Naive B cell (primary cell): ENCODE data around the gene USP34. TPM values are rescaled to one million over a fixed set of nuclear protein-coding genes. Genes with fewer than 3 reads are reported as not detected.
"Not testable (repeated sequence)": the region's sequence is repeated elsewhere in the genome, so short reads cannot be mapped to it uniquely, and the experiment has no call there.

Experiments
- ATAC-seq, 2 donors: fragments of 150-1000 bp; cut with Tn5 transposase; 2 replicates each; pipeline ENCODE4 v1.10.0; 2021; ENCODE audit warnings: low read depth in 2 of 2, mild to moderate bottlenecking in 2 of 2, moderate library complexity in 2 of 2
- DNase-seq: peaks from one replicate; pipeline ENCODE4 v3.0.0; 2022
- H3K27ac Mint-ChIP-seq, 6 donors: one replicate each; pipeline ENCODE4 v1.8.0; 2020 to 2022; ENCODE audit warnings: mild to moderate bottlenecking in 6 of 6, mixed read lengths in 6 of 6, moderate library complexity in 5 of 6, inconsistent platforms in 2 of 6
- H3K27me3 Mint-ChIP-seq, 3 donors: one replicate each; pipeline ENCODE4 v1.8.0; 2021 to 2022; ENCODE audit warnings: mixed read lengths in 3 of 3, mild to moderate bottlenecking in 1 of 3
- H3K36me3 Mint-ChIP-seq, 2 donors: one replicate each; pipeline ENCODE4 v1.8.0; 2020 to 2022; ENCODE audit warnings: mixed read lengths in 2 of 2, inconsistent platforms in 1 of 2, mild to moderate bottlenecking in 1 of 2
- H3K4me1 Mint-ChIP-seq, 3 donors: one replicate each; pipeline ENCODE4 v1.8.0; 2020 to 2022; ENCODE audit warnings: mixed read lengths in 3 of 3, inconsistent platforms in 1 of 3, mild to moderate bottlenecking in 1 of 3, moderate library complexity in 1 of 3
- H3K4me3 Mint-ChIP-seq, 8 donors: one replicate each; pipeline ENCODE4 v1.8.0; 2020 to 2022; ENCODE audit warnings: mild to moderate bottlenecking in 8 of 8, mixed read lengths in 8 of 8, moderate library complexity in 8 of 8, inconsistent platforms in 2 of 8
- H3K9me3 Mint-ChIP-seq, 7 donors: one replicate each; pipeline ENCODE4 v1.8.0; 2020 to 2022; ENCODE audit warnings: mixed read lengths in 7 of 7, mild to moderate bottlenecking in 5 of 7, inconsistent platforms in 2 of 7, moderate library complexity in 1 of 7
- polyA plus RNA-seq, 6 donors: library from polyadenylated mRNA; unstranded; fragments of 300-500 nt; fragmentation: Illumina TruSeq; gene quantifications; one replicate each; pipeline ENCODE4 v1.2.3, GENCODE V29; 2021; ENCODE audit warnings: low read depth in 6 of 6

USP34 gene
- polyA plus RNA-seq, 6 donors from 2014 or later, result 16.1 to 26.9 (median 21.4) TPM

- no peak for DNase-seq
- peaks cover 14 to 18% of the 10 kb centered on the region in 2 donors for H3K36me3 Mint-ChIP-seq
- H3K27ac Mint-ChIP-seq, result no peak overlapping the region
- no peaks in the 10 kb centered on the region for H3K9me3 Mint-ChIP-seq
- no peak for ATAC-seq
- H3K4me3 Mint-ChIP-seq, result no peak overlapping the region
- no peaks in the 10 kb centered on the region for H3K4me1 Mint-ChIP-seq
- H3K27me3 Mint-ChIP-seq, result no peaks in the 10 kb centered on the region
Observed at GRCh38 chr2:61221819-61222218, 249.1 kb downstream of the USP34 start.

GRCh38 chr2:61220768-61221167 is 250.1 kb downstream of the USP34 start:
- DNase-seq (no peak), ATAC-seq (no peak)
- H3K36me3 Mint-ChIP-seq, result peaks cover 14 to 18% of the 10 kb centered on the region in 2 donors
- no peaks in the 10 kb centered on the region for H3K4me1 Mint-ChIP-seq
- H3K4me3 Mint-ChIP-seq, result no peak overlapping the region
- H3K27me3 Mint-ChIP-seq, result no peaks in the 10 kb centered on the region
- H3K27ac Mint-ChIP-seq, result no peak overlapping the region
- no peaks in the 10 kb centered on the region for H3K9me3 Mint-ChIP-seq

- DNase-seq (no peak), ATAC-seq (no peak)
- H3K9me3 Mint-ChIP-seq, result no peaks in the 10 kb centered on the region
- no peaks in the 10 kb centered on the region for H3K4me1 Mint-ChIP-seq
- H3K27ac Mint-ChIP-seq, result peak overlapping the region in 2 of 6 donors; percentile 23 to 71
- no peak overlapping the region for H3K4me3 Mint-ChIP-seq
- H3K36me3 Mint-ChIP-seq, result peaks cover 14 to 17% of the 10 kb centered on the region in 2 donors
- H3K27me3 Mint-ChIP-seq, result no peaks in the 10 kb centered on the region
Observed at GRCh38 chr2:61218817-61219170, 252.1 kb downstream of the USP34 start.

GRCh38 chr2:61218076-61218816 is 252.6 kb downstream of the USP34 start:
- ATAC-seq (no peak), DNase-seq (no peak)
- Mint-ChIP-seq H3K9me3 (no peaks in the 10 kb centered on the region), H3K4me3 (no peak overlapping the region), H3K4me1 (no peaks in the 10 kb centered on the region), H3K27me3 (no peaks in the 10 kb centered on the region), H3K36me3 (peaks cover 8 to 11% of the 10 kb centered on the region in 2 donors), H3K27ac (peak overlapping the region in 3 of 6 donors; percentile 23 to 93 (median 71))

- Mint-ChIP-seq H3K9me3 (no peaks in the 10 kb centered on the region), H3K4me1 (no peaks in the 10 kb centered on the region), H3K27me3 (no peaks in the 10 kb centered on the region), H3K36me3 (peaks cover 4 to 10% of the 10 kb centered on the region in 2 donors), H3K27ac (peak overlapping the region in 2 of 6 donors; percentile 32 to 60), H3K4me3 (no peak overlapping the region)
- DNase-seq, result no peak
- no peak for ATAC-seq
Observed at GRCh38 chr2:61214171-61214570, 256.7 kb downstream of the USP34 start.

- no peak for ATAC-seq
- DNase-seq, result no peak
- H3K9me3 Mint-ChIP-seq, result no peaks in the 10 kb centered on the region
- no peaks in the 10 kb centered on the region for H3K27me3 Mint-ChIP-seq
- no peaks in the 10 kb centered on the region for H3K4me1 Mint-ChIP-seq
- peaks cover 10 to 14% of the 10 kb centered on the region in 2 donors for H3K36me3 Mint-ChIP-seq
- H3K4me3 Mint-ChIP-seq, result no peak overlapping the region
- H3K27ac Mint-ChIP-seq, result peak overlapping the region in 1 of 6 donors; percentile 78
Observed at GRCh38 chr2:61210332-61210981, 260.4 kb downstream of the USP34 start.

GRCh38 chr2:61205132-61205531 is 265.8 kb downstream of the USP34 start:
- Mint-ChIP-seq H3K4me3 (no peak overlapping the region), H3K27ac (peak overlapping the region in 1 of 6 donors; percentile 46), H3K36me3 (peaks cover 27 to 31% of the 10 kb centered on the region in 2 donors), H3K27me3 (no peaks in the 10 kb centered on the region), H3K9me3 (no peaks in the 10 kb centered on the region), H3K4me1 (no peaks in the 10 kb centered on the region)
- no peak for ATAC-seq
- no peak for DNase-seq

- Mint-ChIP-seq H3K4me3 (no peak overlapping the region), H3K9me3 (no peaks in the 10 kb centered on the region), H3K4me1 (peaks cover 0 to 17% (median 4%) of the 10 kb centered on the region in 3 donors), H3K36me3 (peaks cover 8 to 10% of the 10 kb centered on the region in 2 donors), H3K27me3 (no peaks in the 10 kb centered on the region), H3K27ac (peak overlapping the region in 4 of 6 donors; percentile 4 to 66 (median 40))
- no peak for DNase-seq
- no peak for ATAC-seq
Observed at GRCh38 chr2:61196671-61197070, 274.2 kb downstream of the USP34 start.

GRCh38 chr2:61194646-61195045 is 276.2 kb downstream of the USP34 start:
- DNase-seq, H3K9me3 Mint-ChIP-seq, H3K27me3 Mint-ChIP-seq, ATAC-seq, H3K36me3 Mint-ChIP-seq: not testable (repeated sequence)
- Mint-ChIP-seq H3K4me1 (peaks cover 0 to 17% (median 4%) of the 10 kb centered on the region in 3 donors), H3K27ac (peak overlapping the region in 2 of 6 donors; percentile 19 to 76), H3K4me3 (peak overlapping the region in 1 of 8 donors; percentile 33)

GRCh38 chr2:61193670-61194561 is 277.0 kb downstream of the USP34 start:
- Mint-ChIP-seq H3K4me3 (no peak overlapping the region), H3K9me3 (no peaks in the 10 kb centered on the region), H3K36me3 (peaks cover 0 to 3% of the 10 kb centered on the region in 2 donors), H3K27me3 (no peaks in the 10 kb centered on the region), H3K27ac (peak overlapping the region in 4 of 6 donors; percentile 58 to 83 (median 74)), H3K4me1 (peaks cover 0 to 17% (median 4%) of the 10 kb centered on the region in 3 donors)
- DNase-seq (no peak), ATAC-seq (peak; percentile 32 to 45)

GRCh38 chr2:61187085-61187484 is 283.8 kb downstream of the USP34 start:
- no peak for DNase-seq
- Mint-ChIP-seq H3K36me3 (peaks cover 20 to 25% of the 10 kb centered on the region in 2 donors), H3K4me1 (peaks cover 6 to 21% (median 21%) of the 10 kb centered on the region in 3 donors), H3K27me3 (no peaks in the 10 kb centered on the region), H3K4me3 (no peak overlapping the region), H3K27ac (peak overlapping the region in 1 of 6 donors; percentile 18), H3K9me3 (no peaks in the 10 kb centered on the region)
- ATAC-seq, result no peak

- H3K4me1 Mint-ChIP-seq, result peaks cover 21 to 39% (median 36%) of the 10 kb centered on the region in 3 donors
- DNase-seq (no peak), ATAC-seq (no peak)
- H3K27ac Mint-ChIP-seq, result peak overlapping the region in 2 of 6 donors; percentile 19 to 82
- H3K27me3 Mint-ChIP-seq, result no peaks in the 10 kb centered on the region
- H3K4me3 Mint-ChIP-seq, result peak overlapping the region in 1 of 8 donors; percentile 9
- H3K36me3 Mint-ChIP-seq, result peaks cover 20 to 23% of the 10 kb centered on the region in 2 donors
- no peaks in the 10 kb centered on the region for H3K9me3 Mint-ChIP-seq
Observed at GRCh38 chr2:61185231-61185728, 285.6 kb downstream of the USP34 start.

- Mint-ChIP-seq H3K4me3 (no peak overlapping the region), H3K36me3 (peaks cover 20 to 22% of the 10 kb centered on the region in 2 donors), H3K4me1 (peaks cover 31 to 49% (median 45%) of the 10 kb centered on the region in 3 donors), H3K27me3 (no peaks in the 10 kb centered on the region), H3K9me3 (no peaks in the 10 kb centered on the region), H3K27ac (peak overlapping the region in 1 of 6 donors; percentile 71)
- DNase-seq, result no peak
- ATAC-seq, result no peak
Observed at GRCh38 chr2:61184263-61184662, 286.6 kb downstream of the USP34 start.
